ENCODE measurements around the gene SPATS2.

DNA sequence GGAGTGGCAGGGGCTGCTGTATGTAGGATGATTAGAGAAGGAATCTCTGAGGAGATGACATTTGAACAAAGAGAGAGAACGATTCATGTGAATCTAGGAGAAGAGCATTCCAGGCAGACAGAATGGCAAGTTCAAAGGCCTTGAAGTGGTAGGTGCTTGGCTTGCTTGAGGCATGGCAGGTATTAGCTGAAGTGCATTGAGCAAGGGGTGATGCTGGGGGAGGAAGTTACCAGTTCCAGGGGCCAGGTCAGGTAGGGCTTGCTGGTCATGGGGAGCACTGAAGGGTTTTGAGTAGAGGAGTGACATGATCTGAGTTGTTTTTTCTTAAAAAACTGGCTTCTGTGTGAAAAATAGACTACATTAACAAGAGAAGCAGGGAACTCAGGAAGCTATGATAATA is 71.8 kb downstream of the SPATS2 start:
- TF ChIP-seq CTCF (IDR thresholded peaks at IDR 0.05) (no peak), POLR2A (IDR thresholded peaks at IDR 0.05) (no peak)

Measured in lower leg skin (tissue), 3 donors.